ENCODE results near the gene KDM8.
"Not testable (repeated sequence)": the region's sequence is repeated elsewhere in the genome, so short reads cannot be mapped to it uniquely, and the experiment has no call there.

Gene KDM8

GRCh38 chr16:27245276-27246172 is 42.2 kb downstream of the KDM8 start:
- no peak for DNase-seq

- DNase-seq, result no peak
Measured at GRCh38 chr16:27246439-27246838, 43.1 kb downstream of the KDM8 start.

- not testable (repeated sequence) for DNase-seq
Measured at GRCh38 chr16:27247076-27247475, 43.8 kb downstream of the KDM8 start.

GRCh38 chr16:27248036-27248435 is 44.7 kb downstream of the KDM8 start:
- DNase-seq, result no peak

- not testable (repeated sequence) for DNase-seq
Measured at GRCh38 chr16:27248886-27249285, 45.6 kb downstream of the KDM8 start.

- no peak for DNase-seq
Measured at GRCh38 chr16:27251541-27252205, 48.3 kb downstream of the KDM8 start.

GRCh38 chr16:27252206-27252585 is 48.9 kb downstream of the KDM8 start:
- no peak for DNase-seq

GRCh38 chr16:27253526-27253930 is 50.2 kb downstream of the KDM8 start:
- peak; percentile 80 for DNase-seq

GRCh38 chr16:27254262-27254811 is 51.0 kb downstream of the KDM8 start:
- no peak for DNase-seq

- DNase-seq, result no peak
Measured at GRCh38 chr16:27256861-27257260, 53.5 kb downstream of the KDM8 start.

- DNase-seq, result no peak
Measured at GRCh38 chr16:27257271-27257670, 53.9 kb downstream of the KDM8 start.

- peak; percentile 61 for DNase-seq
Measured at GRCh38 chr16:27258241-27258734, 55.0 kb downstream of the KDM8 start.

- no peak for DNase-seq
Measured at GRCh38 chr16:27259710-27260109, 56.4 kb downstream of the KDM8 start.

GRCh38 chr16:27262904-27263423 is 59.6 kb downstream of the KDM8 start:
- DNase-seq, result not testable (repeated sequence)

GRCh38 chr16:27264151-27264550 is 60.8 kb downstream of the KDM8 start:
- DNase-seq, result peak; percentile 85

- no peak for DNase-seq
Measured at GRCh38 chr16:27265982-27266381, 62.7 kb downstream of the KDM8 start.

GRCh38 chr16:27267037-27267677 is 63.8 kb downstream of the KDM8 start:
- DNase-seq, result no peak

- DNase-seq, result peak; percentile 92
Measured at GRCh38 chr16:27268376-27269299, 65.3 kb downstream of the KDM8 start, which contains the start of gene NSMCE1. NSMCE1 (minus strand) TSS chr16:27268772; CDS start chr16:27257570, 11,202 bp downstream.

GRCh38 chr16:27269300-27270150 is 66.2 kb downstream of the KDM8 start:
- no peak for DNase-seq

- no peak for DNase-seq
Measured at GRCh38 chr16:27270349-27270748, 67.0 kb downstream of the KDM8 start.

Measured in NCI-H226 (cell line).